C4-2B (cell line): ENCODE results near the gene CNGB1.

Experiments used
- CTCF ChIP-seq: fragments of 450-650 bp; conservative IDR thresholded peaks from 2 replicates; pipeline ENCODE4 v1.5.1; 2017; ENCODE audit warnings: mild to moderate bottlenecking
- ZFX ChIP-seq: fragments of 450-650 bp; IDR thresholded peaks from 2 replicates; pipeline ENCODE4 v1.6.1; 2017

GRCh38 chr16:57875347-57875746 is 95.6 kb downstream of the CNGB1 start:
- TF ChIP-seq CTCF = no peak
- no peak for TF ChIP-seq ZFX
